ENCODE results near the gene MAD1L1. TPM values are rescaled to one million over a fixed set of nuclear protein-coding genes. Genes with fewer than 3 reads are reported as not detected.

Gene MAD1L1
- total and polyA plus RNA-seq, 3 donors from 2014 or later = 63.1 to 149 (median 94.6) TPM

DNA sequence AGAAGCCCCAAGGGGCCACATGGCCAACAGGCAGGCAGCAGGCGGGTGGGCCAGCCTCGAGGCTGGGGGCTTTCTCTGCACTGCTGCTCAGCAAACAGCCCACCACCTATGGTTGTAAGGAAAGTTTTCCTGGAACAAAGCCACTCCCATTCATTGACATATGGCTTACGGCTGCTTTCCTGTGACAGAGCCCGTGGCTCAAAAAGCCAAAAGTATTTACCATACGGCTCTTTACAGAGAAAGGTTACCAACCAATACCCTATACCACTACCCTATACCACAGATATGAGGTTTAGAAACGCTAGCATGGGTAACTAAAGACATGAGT is 152.7 kb downstream of the MAD1L1 start:
- H3K36me3 ChIP-seq (ENCODE audit: low read depth, missing control alignments) = no peaks in the 10 kb centered on the region
- no peak overlapping the region for H3K4me3 ChIP-seq
- H3K4me1 ChIP-seq = peaks cover 4% of the 10 kb centered on the region
- TF ChIP-seq POLR2A (IDR thresholded peaks at IDR 0.05) = no peak
- TF ChIP-seq, protein P1, sequence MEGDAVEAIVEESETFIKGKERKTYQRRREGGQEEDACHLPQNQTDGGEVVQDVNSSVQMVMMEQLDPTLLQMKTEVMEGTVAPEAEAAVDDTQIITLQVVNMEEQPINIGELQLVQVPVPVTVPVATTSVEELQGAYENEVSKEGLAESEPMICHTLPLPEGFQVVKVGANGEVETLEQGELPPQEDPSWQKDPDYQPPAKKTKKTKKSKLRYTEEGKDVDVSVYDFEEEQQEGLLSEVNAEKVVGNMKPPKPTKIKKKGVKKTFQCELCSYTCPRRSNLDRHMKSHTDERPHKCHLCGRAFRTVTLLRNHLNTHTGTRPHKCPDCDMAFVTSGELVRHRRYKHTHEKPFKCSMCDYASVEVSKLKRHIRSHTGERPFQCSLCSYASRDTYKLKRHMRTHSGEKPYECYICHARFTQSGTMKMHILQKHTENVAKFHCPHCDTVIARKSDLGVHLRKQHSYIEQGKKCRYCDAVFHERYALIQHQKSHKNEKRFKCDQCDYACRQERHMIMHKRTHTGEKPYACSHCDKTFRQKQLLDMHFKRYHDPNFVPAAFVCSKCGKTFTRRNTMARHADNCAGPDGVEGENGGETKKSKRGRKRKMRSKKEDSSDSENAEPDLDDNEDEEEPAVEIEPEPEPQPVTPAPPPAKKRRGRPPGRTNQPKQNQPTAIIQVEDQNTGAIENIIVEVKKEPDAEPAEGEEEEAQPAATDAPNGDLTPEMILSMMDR (IDR thresholded peaks at IDR 0.05) = no peak
- DNase-seq = no peak
- no peak overlapping the region for H3K27ac ChIP-seq
- H3K9me3 ChIP-seq = no peaks in the 10 kb centered on the region
- no peaks in the 10 kb centered on the region for H3K27me3 ChIP-seq
- WGBS, 2 donors = 87 to 98% methylated on average over 6 of the region's 6 CpGs
- intact Hi-C loops (cut with DNase I; ENCODE audit: low total_unique reads) = no loop called here

DNA sequence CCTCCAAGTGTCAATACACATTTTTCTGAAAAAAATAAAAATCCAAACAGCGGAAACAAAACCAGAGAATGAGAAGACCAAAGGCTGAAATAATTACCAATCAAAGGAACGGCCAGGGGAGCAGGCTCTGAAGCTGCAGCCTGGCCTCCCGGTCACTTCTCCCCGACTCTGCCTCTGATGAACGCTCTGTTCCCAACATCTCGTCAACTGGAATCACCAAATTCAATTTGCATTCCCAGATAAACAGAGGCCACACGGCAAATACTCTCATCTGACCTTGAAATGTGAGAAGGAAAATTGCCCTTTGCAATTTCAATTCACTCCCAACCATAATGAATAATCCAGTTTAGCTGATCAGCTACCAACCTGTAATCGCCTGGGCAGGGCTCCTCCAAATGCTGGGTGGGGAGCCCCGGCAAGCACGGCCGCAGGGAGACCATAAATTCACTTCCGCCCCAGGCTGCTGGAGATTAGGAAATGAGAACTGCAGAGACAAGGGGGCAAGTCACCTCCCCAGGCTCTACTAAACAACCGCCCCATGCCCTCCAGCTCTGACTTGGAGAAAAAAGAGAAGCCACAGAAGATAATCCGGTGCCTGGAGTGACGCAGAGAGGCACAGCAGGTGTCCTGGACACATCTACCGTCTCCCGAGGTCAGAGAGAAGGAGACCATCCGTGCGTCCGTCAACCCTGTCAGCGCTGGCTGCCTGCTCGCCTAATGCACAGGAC is 153.2 kb downstream of the MAD1L1 start:
- intact Hi-C loops (cut with DNase I; ENCODE audit: low total_unique reads) = no loop called here
- peaks cover 4% of the 10 kb centered on the region for H3K4me1 ChIP-seq
- TF ChIP-seq, protein P1 (IDR thresholded peaks at IDR 0.05) = no peak
- TF ChIP-seq POLR2A (IDR thresholded peaks at IDR 0.05) = no peak
- WGBS, 2 donors = 59 to 70% methylated on average over 21 to 22 of the region's 22 CpGs
- DNase-seq = no peak
- H3K9me3 ChIP-seq = no peaks in the 10 kb centered on the region
- no peak overlapping the region for H3K4me3 ChIP-seq
- H3K27ac ChIP-seq = no peak overlapping the region
- H3K36me3 ChIP-seq (ENCODE audit: low read depth, missing control alignments) = no peaks in the 10 kb centered on the region
- H3K27me3 ChIP-seq = no peaks in the 10 kb centered on the region

DNA sequence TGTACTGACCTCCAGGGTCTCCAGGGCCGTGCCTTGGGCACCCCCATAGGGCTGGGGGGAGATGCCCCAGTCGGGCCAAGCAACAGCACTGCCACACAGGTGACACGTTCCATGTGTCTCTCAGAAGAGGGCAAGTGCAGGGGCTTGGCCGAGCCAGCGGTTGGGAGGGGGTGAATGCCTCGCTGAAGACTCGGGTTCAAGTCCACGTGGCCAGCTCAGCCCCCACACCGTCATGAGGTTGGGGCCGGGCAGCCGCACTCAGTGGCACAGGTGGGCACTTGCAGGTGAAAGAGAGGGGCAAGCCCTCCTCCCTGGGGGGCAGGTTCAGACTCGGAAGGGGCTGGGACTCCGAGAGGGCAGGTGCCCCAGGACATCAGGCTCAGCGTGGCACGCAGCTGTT is 153.8 kb downstream of the MAD1L1 start:
- Histone ChIP-seq H3K27me3 (no peaks in the 10 kb centered on the region), H3K4me1 (peaks cover 4% of the 10 kb centered on the region), H3K4me3 (no peak overlapping the region), H3K9me3 (no peaks in the 10 kb centered on the region), H3K36me3 (ENCODE audit: low read depth, missing control alignments) (no peaks in the 10 kb centered on the region), H3K27ac (no peak overlapping the region)
- no peak for DNase-seq
- 90 to 94% methylated on average over 9 to 15 of the region's 15 CpGs for WGBS, 2 donors
- TF ChIP-seq POLR2A (IDR thresholded peaks at IDR 0.05) = no peak
- TF ChIP-seq, protein P1 (IDR thresholded peaks at IDR 0.05) = no peak
- intact Hi-C loops (cut with DNase I; ENCODE audit: low total_unique reads) = no loop called here

DNA sequence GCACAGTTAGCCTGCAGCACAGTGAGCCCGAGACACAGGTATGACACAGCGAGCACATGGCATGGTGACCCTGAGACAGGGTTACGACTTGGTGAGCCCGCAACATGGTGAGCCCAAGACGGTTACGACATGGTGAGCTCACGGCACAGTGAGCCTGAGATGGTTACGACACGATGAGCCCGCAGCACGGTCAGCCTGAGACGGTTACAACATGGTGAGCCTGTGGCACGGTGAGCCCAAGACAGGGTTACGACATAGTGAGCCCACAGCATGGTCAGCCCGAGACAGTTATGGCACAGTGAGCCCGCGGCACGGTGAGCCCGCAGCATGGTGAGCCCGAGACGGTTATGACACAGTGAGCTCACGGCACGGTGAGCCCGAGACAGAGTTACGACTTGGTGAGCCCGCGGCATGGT is 156.1 kb downstream of the MAD1L1 start:
- no peaks in the 10 kb centered on the region for H3K36me3 ChIP-seq (ENCODE audit: low read depth, missing control alignments)
- H3K27me3 ChIP-seq = no peaks in the 10 kb centered on the region
- WGBS, 2 donors = 91 to 94% methylated on average over 20 to 27 of the region's 27 CpGs

More for the DNA sequence above, 156.1 kb downstream of the MAD1L1 start:
- peaks cover 4% of the 10 kb centered on the region for H3K4me1 ChIP-seq
- TF ChIP-seq, protein P1 (IDR thresholded peaks at IDR 0.05) = no peak
- TF ChIP-seq POLR2A (IDR thresholded peaks at IDR 0.05) = no peak
- no peak overlapping the region for H3K4me3 ChIP-seq
- intact Hi-C loops (cut with DNase I; ENCODE audit: low total_unique reads) = no loop called here
- H3K9me3 ChIP-seq = no peaks in the 10 kb centered on the region
- DNase-seq = no peak
- H3K27ac ChIP-seq = no peak overlapping the region
